ENCODE results near the gene GSTA5. TPM values are rescaled to one million over a fixed set of nuclear protein-coding genes. Genes with fewer than 3 reads are reported as not detected.
"Not testable (repeated sequence)": the region's sequence is repeated elsewhere in the genome, so short reads cannot be mapped to it uniquely, and the experiment has no call there.

Gene GSTA5
- total RNA-seq, 1 donor from 2014 or later = not detected

DNA sequence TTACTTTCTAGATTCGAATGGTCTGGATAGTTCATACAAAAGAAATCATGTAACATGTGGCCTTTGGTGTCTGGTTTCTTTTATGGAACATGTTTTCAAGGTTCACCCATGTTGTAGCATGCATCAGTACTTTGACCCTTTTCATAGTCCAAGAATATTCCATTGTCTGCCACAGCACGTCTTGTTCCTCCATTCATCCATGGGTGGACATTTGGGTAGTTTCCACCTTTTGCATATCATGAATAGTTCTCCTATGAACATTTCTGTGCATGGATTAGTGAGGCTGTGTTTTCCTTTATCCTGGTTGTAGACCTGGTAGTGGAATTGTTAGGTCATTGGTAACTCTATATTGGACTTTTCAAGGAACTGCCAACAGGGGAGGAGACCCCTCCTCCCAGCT, 37.2 kb upstream of the GSTA5 start:
- H3K27me3 Mint-ChIP-seq = no peaks in the 10 kb centered on the region
- no peaks in the 10 kb centered on the region for H3K36me3 Mint-ChIP-seq (ENCODE audit: insufficient read depth)
- no peak overlapping the region for H3K27ac Mint-ChIP-seq
- TF ChIP-seq, protein P1, sequence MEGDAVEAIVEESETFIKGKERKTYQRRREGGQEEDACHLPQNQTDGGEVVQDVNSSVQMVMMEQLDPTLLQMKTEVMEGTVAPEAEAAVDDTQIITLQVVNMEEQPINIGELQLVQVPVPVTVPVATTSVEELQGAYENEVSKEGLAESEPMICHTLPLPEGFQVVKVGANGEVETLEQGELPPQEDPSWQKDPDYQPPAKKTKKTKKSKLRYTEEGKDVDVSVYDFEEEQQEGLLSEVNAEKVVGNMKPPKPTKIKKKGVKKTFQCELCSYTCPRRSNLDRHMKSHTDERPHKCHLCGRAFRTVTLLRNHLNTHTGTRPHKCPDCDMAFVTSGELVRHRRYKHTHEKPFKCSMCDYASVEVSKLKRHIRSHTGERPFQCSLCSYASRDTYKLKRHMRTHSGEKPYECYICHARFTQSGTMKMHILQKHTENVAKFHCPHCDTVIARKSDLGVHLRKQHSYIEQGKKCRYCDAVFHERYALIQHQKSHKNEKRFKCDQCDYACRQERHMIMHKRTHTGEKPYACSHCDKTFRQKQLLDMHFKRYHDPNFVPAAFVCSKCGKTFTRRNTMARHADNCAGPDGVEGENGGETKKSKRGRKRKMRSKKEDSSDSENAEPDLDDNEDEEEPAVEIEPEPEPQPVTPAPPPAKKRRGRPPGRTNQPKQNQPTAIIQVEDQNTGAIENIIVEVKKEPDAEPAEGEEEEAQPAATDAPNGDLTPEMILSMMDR (IDR thresholded peaks at IDR 0.05; ENCODE audit: unreplicated experiment) = no peak
- H3K9me3 Mint-ChIP-seq (ENCODE audit: low read depth) = no peaks in the 10 kb centered on the region
- no peak overlapping the region for H3K4me3 Mint-ChIP-seq (ENCODE audit: low read depth)
- DNase-seq (ENCODE audit: low spot score, unreplicated experiment) = no peak
- peaks cover 4% of the 10 kb centered on the region for H3K4me1 Mint-ChIP-seq (ENCODE audit: low read depth)

DNA sequence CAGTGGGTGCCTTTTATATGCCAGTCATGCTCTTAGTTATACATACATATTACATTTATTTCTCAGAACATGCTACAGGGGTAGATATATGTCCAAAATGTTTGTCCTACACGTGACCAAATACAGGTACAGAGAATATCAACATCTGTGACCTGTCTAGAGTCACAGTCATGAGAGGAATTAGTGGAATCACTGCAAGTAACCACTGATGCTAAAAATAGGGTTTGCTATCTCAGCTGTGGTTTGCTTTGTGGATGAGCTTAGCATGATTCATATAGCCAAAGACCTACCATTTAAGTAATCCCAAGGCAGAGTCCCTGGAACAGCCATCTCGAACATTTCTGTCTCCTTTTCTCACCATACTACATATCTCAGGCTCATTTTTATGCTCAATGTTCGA, 36.6 kb upstream of the GSTA5 start:
- Mint-ChIP-seq H3K4me1 (ENCODE audit: low read depth) (peaks cover 7% of the 10 kb centered on the region), H3K27me3 (no peaks in the 10 kb centered on the region), H3K9me3 (ENCODE audit: low read depth) (no peaks in the 10 kb centered on the region), H3K36me3 (ENCODE audit: insufficient read depth) (no peaks in the 10 kb centered on the region), H3K27ac (no peak overlapping the region), H3K4me3 (ENCODE audit: low read depth) (no peak overlapping the region)
- DNase-seq (ENCODE audit: low spot score, unreplicated experiment) = no peak
- TF ChIP-seq, protein P1 (IDR thresholded peaks at IDR 0.05; ENCODE audit: unreplicated experiment) = no peak

DNA sequence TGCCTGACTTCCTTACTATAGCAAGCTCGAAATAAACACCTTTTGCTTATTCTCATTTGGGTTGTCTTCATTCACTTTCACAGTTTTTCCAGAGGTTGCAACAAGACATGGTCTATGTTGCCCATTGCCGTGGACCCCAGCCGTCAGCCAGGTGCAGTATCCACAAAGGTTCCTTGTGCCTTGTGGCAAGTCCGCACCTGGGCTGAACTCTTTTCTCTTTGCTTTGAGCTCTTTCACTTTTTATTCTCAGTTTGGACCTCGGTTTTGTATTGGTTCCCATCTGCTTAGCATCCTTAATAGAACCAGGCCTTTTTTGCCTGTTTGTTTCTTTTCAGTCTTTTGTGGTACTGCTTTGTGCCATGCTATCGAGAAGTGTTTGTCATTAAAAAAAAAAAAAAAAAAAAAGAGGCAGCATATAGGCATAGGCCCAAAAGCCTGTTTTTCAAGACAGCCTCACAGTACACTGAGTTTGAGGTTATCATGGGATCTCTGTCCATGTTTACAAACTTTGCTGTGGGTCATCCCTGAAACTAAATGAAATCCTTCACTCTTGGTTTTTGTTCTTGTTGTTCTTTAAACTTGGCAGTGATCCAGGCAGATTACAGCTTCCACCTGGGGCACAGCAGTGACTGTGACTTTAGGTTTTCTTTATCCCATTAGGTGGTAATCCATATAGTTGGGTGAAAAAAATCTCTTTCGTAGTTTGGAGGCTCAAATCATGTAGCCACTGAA, 35.6 kb upstream of the GSTA5 start:
- Mint-ChIP-seq H3K27ac (no peak overlapping the region), H3K36me3 (ENCODE audit: insufficient read depth) (no peaks in the 10 kb centered on the region), H3K27me3 (no peaks in the 10 kb centered on the region), H3K4me3 (ENCODE audit: low read depth) (no peak overlapping the region), H3K9me3 (ENCODE audit: low read depth) (no peaks in the 10 kb centered on the region), H3K4me1 (ENCODE audit: low read depth) (peaks cover 12% of the 10 kb centered on the region)
- no peak for DNase-seq (ENCODE audit: low spot score, unreplicated experiment)
- TF ChIP-seq, protein P1 (IDR thresholded peaks at IDR 0.05; ENCODE audit: unreplicated experiment) = no peak

DNA sequence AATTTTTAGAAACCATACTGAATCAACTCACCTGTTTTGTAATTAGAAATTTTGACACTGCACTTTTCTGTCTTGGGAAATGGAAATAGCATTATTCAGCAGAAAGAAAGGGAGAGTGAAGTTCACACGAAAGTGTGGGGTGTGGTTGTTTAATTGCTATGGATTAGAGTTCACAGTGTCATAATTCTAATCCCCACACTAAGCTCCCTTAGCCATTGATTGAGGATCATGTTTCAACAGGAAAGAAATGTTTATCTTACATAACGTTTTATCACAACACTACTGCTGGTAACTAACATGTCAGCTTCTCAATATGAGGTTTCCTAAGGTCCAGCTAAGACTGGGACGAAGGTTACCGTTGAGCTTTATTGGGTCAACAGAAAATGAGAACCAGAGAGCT, 31.4 kb upstream of the GSTA5 start:
- H3K9me3 Mint-ChIP-seq (ENCODE audit: low read depth) = no peaks in the 10 kb centered on the region
- no peak overlapping the region for H3K27ac Mint-ChIP-seq
- no peak for DNase-seq (ENCODE audit: low spot score, unreplicated experiment)
- TF ChIP-seq, protein P1 (IDR thresholded peaks at IDR 0.05; ENCODE audit: unreplicated experiment) = no peak
- H3K27me3 Mint-ChIP-seq = no peaks in the 10 kb centered on the region
- H3K36me3 Mint-ChIP-seq (ENCODE audit: insufficient read depth) = no peaks in the 10 kb centered on the region
- peaks cover 12% of the 10 kb centered on the region for H3K4me1 Mint-ChIP-seq (ENCODE audit: low read depth)
- H3K4me3 Mint-ChIP-seq (ENCODE audit: low read depth) = no peak overlapping the region

DNA sequence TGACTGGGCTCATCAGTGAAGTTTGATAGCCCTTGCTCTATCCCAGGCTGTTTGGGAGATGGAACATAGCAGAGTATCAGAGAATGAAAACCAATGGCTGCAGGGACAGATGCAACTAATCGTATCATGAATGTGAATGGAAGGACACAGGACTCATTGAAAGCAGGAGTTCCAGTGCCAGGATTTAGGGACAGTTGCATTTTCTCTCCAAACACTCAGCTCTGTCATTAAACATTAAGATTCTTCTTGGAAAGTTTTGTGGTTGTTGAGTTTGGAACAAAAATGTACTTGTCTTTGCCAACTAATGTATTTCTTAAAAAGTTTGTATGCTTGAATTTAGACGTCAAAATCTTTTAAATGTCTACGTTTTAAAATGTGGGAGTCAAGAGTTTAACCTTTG, 31.0 kb upstream of the GSTA5 start:
- Mint-ChIP-seq H3K9me3 (ENCODE audit: low read depth) (no peaks in the 10 kb centered on the region), H3K4me1 (ENCODE audit: low read depth) (peaks cover 12% of the 10 kb centered on the region), H3K36me3 (ENCODE audit: insufficient read depth) (no peaks in the 10 kb centered on the region), H3K27ac (no peak overlapping the region), H3K4me3 (ENCODE audit: low read depth) (no peak overlapping the region), H3K27me3 (no peaks in the 10 kb centered on the region)
- TF ChIP-seq, protein P1 (IDR thresholded peaks at IDR 0.05; ENCODE audit: unreplicated experiment) = no peak
- no peak for DNase-seq (ENCODE audit: low spot score, unreplicated experiment)

DNA sequence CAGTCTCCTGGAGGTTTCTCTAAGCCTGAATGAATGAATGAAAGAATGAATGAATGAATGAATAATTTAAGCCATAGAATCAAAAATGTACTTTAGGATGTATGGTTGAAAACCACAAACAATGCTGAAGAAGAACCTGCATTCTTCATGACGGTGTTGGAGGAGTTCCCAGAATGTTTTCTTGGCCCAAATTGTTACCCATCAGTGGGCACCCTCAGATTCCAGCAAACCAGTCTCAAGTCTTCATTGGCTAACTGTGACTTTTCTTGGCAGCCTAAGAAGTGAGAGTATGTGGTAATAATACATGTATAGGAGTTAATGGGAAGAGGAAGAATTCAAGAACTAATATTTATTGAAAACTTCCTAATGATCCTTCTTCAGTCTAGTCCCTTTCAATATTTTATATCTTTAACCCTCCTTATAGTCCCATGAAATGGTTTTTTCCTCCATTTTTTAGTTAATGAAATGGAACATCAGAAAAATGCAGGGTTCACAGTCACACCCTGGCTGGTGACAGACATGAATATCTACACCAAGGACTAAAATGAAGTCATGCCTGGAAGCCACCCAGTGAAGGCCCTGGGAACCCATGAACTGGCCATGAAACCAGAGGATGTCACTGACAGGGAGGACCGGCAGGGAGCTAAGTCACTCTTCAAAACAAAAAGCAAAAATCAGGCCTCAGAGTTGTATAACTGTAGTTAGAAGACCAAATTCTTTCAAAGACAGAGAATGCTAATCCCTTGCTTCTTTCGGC, 29.9 kb upstream of the GSTA5 start:
- not testable (repeated sequence) for H3K9me3 Mint-ChIP-seq (ENCODE audit: low read depth); H3K27ac Mint-ChIP-seq; H3K27me3 Mint-ChIP-seq; H3K4me3 Mint-ChIP-seq (ENCODE audit: low read depth); H3K36me3 Mint-ChIP-seq (ENCODE audit: insufficient read depth); DNase-seq (ENCODE audit: low spot score, unreplicated experiment)
- peaks cover 12% of the 10 kb centered on the region for H3K4me1 Mint-ChIP-seq (ENCODE audit: low read depth)

DNA sequence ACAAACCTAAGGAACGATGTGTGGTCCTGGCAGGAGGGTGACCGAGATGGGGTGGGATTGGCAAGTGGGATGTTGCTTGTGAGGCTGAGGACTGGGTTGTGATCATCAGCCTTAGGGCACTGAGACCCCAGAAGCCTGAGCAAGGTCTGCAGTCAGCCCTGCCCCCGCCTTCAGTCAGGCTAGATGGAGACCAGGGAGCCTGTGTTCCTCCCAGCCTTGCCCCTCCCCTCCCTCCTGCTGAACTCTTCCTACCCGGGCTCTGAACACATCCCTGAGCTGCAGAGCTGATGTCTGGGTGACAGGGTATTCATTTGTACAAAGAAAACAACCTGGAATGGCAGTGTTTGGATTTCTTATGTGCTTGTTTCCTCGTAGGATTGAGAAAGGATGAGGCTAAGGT, 28.3 kb upstream of the GSTA5 start:
- not testable (repeated sequence) for H3K27ac Mint-ChIP-seq; DNase-seq (ENCODE audit: low spot score, unreplicated experiment); H3K4me3 Mint-ChIP-seq (ENCODE audit: low read depth); H3K27me3 Mint-ChIP-seq; H3K36me3 Mint-ChIP-seq (ENCODE audit: insufficient read depth); H3K9me3 Mint-ChIP-seq (ENCODE audit: low read depth)
- peaks cover 12% of the 10 kb centered on the region for H3K4me1 Mint-ChIP-seq (ENCODE audit: low read depth)
